Retinal pigment epithelial cell (primary cell): Measurements from ENCODE around the gene NPPA.
A peak's percentile ranks its signal among the peaks of the same experiment; 100 is the strongest.
"Not testable (repeated sequence)": the region's sequence is repeated elsewhere in the genome, so short reads cannot be mapped to it uniquely, and the experiment has no call there.

Experiments
- DNase-seq: peaks from one replicate; pipeline ENCODE4 v3.0.0-alpha.2; 2010; ENCODE audit warnings: low read depth
- H3K4me3 ChIP-seq: 2 replicates; pipeline ENCODE4 v1.5.1; 2011; ENCODE audit warnings: mild to moderate bottlenecking, low read length, control low read depth, moderate library complexity
- TF ChIP-seq, protein P1 (sequence below): conservative IDR thresholded peaks from 2 replicates; pipeline ENCODE4 v1.5.1; 2011; ENCODE audit warnings: low read depth, low read length, control low read depth, inconsistent platforms

NPPA gene

DNA sequence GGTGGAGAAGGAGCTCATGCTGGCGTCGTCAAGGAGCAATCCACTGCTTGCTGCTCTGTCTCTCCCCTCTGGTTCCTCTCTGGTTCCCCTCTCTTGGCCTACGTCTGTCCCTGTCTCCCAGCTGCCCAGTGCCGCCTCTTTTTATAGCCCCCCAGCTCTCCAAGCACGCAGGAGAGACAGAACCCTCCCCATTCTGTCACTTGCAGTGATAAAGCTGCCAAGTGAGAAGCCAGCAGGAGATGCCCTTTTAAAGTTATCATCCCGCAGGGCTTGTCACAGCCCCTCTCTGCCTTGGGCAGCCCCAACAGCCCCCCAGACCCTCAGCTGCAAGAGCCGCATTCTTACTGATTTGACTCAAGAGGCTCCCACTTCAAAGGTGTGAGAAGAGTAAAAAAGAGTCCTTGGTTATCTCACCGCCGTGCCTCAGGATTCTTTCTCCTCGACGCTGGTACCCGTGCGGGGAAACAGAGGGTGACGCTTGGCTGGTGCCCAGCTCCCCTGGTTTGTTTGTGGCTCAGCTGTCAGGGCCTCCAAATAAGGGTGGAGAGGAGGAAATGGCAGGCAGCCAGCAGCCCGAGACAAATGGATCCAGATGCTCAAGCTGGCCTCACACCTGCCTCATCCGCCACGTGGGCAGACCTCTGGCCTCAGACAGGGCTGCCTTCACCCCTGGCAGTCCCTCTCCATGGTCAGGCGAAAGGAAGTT lies at the start of gene NPPA:
TSS of gene NPPA (minus strand) at position 117 of the 706 bp plus-strand sequence. CDS start at position 18, 99 bp downstream.
- no peak for DNase-seq
- H3K4me3 ChIP-seq = no peak within 1 kb of the TSS
- TF ChIP-seq, protein P1, sequence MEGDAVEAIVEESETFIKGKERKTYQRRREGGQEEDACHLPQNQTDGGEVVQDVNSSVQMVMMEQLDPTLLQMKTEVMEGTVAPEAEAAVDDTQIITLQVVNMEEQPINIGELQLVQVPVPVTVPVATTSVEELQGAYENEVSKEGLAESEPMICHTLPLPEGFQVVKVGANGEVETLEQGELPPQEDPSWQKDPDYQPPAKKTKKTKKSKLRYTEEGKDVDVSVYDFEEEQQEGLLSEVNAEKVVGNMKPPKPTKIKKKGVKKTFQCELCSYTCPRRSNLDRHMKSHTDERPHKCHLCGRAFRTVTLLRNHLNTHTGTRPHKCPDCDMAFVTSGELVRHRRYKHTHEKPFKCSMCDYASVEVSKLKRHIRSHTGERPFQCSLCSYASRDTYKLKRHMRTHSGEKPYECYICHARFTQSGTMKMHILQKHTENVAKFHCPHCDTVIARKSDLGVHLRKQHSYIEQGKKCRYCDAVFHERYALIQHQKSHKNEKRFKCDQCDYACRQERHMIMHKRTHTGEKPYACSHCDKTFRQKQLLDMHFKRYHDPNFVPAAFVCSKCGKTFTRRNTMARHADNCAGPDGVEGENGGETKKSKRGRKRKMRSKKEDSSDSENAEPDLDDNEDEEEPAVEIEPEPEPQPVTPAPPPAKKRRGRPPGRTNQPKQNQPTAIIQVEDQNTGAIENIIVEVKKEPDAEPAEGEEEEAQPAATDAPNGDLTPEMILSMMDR = no peak

DNA sequence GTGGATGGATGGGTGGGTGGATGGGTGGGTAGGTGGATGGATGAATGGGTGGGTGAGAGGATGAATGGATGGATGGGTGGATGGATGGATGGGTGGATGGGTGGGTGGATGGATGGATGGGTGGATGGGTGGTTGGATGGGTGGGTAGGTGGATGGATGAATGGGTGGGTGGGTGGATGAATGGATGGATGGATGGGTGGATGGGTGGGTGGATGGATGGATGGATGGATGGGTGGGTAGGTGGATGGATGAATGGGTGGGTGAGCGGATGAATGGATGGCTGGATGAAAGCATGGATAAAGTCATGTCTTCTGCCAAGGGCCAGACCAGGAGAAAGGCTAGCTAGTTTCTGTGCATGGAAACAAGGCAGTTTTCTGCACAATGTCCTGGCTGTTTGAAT lies 46.9 kb upstream of the NPPA start:
- H3K4me3 ChIP-seq, DNase-seq: not testable (repeated sequence)

DNA sequence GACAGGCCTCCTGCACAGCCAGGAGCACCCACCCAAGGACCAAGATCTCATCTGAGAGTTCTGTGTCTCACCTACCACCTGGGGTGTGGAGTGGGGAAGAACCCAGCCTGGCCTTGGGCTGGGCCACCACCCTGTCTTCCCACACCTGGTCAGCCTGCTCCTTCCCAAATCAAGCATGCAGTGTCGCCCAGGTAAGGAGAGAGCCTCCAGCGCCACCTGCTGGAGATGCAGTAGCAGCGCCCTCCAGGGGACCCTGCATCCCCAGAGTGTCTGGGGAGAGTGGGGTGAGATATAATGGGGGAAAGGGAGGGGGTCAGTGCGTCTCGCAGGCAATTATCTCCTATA lies 46.3 kb upstream of the NPPA start:
- TF ChIP-seq, protein P1 = peak; percentile 99
- no peak overlapping the region for H3K4me3 ChIP-seq
- DNase-seq = no peak

- no peak for DNase-seq
- TF ChIP-seq, protein P1 = no peak
These were observed 44.0 kb upstream of the NPPA start for GRCh38 chr1:11891433-11892186.

GRCh38 chr1:11888877-11889208 lies 41.3 kb upstream of the NPPA start:
- H3K4me3 ChIP-seq = no peak overlapping the region
- no peak for DNase-seq
- TF ChIP-seq, protein P1 = no peak

More at GRCh38 chr1:11891433-11892186, 44.0 kb upstream of the NPPA start:
- no peak overlapping the region for H3K4me3 ChIP-seq

DNA sequence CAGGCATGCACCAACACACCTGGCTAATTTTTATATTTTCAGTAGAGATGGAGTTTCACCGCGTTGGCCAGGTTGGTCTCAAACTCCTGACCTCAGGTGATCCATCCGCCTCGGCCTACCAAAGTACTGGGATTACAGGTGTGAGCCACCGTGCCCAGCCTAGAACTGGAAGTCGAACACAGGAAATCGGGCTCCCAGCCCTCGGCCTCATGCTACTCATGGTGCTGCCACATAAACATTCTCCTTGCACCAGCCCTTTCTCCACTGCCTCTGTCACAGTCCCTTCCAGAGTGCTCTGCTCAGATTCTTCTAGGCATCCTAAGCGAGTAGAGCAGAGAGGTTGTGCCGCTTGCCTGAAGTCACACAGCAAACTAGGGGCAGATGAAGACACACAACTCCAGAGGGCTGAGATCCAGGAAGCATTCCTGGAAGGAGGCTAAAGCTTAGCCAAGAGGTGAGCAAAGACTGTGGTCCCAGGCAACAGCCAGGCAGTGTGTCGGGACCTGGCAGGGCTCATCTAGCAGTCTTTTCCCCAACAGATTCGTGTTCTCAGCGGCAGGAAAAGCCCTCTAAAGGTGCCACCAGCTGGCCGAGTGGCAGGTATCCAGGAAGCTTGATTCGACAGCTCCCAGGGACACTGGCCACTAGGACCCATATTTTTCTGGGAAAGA lies 40.8 kb upstream of the NPPA start:
- TF ChIP-seq, protein P1 = no peak
- DNase-seq = no peak
- no peak overlapping the region for H3K4me3 ChIP-seq

GRCh38 chr1:11887666-11888007 lies 40.1 kb upstream of the NPPA start:
- TF ChIP-seq, protein P1 = no peak
- H3K4me3 ChIP-seq = no peak overlapping the region
- DNase-seq = no peak
